H1 (cell line): Measurements from ENCODE around the gene RASSF3. TPM values are rescaled to one million over a fixed set of nuclear protein-coding genes. Genes with fewer than 3 reads are reported as not detected.

ENCODE experiments used
- ASH2L ChIP-seq: fragments of 200-600, 300-600 bp; sonication (generic); IDR thresholded peaks from one replicate; pipeline ENCODE4 v1.7.1; 2017; ENCODE audit warnings: low read length
- CHD7 ChIP-seq: fragments of 300-600 bp; sonication (generic); IDR thresholded peaks from 2 replicates; pipeline ENCODE4 v1.7.1; 2012; ENCODE audit warnings: low read length, moderate library complexity, mild to moderate bottlenecking, inconsistent platforms; ENCODE audit not compliant: insufficient replicate concordance
- CREB1 ChIP-seq: IDR thresholded peaks from 2 replicates; pipeline ENCODE4 v1.6.1; 2012; ENCODE audit warnings: inconsistent platforms
- HDAC6 ChIP-seq: IDR thresholded peaks from one replicate; pipeline ENCODE4 v1.7.1; 2012; ENCODE audit warnings: low read depth, mild to moderate bottlenecking, inconsistent platforms, low read length, moderate library complexity
- PHF8 ChIP-seq: fragments of 200-600 bp; sonication (generic); conservative IDR thresholded peaks from 2 replicates; pipeline ENCODE4 v1.7.1; 2012; ENCODE audit warnings: low read depth, mild to moderate bottlenecking, inconsistent platforms, low read length, moderate library complexity
- POLR2A ChIP-seq, 2 experiments: IDR thresholded peaks; 1 replicate in 1 of 2; 2 replicates in 1 of 2; pipeline ENCODE4 v1.6.1; 2011; ENCODE audit warnings: low read depth in 2 of 2, low read length in 2 of 2, mild to moderate bottlenecking in 2 of 2; ENCODE audit errors: control extremely low read depth in 1 of 2
- POU5F1 ChIP-seq: IDR thresholded peaks from 2 replicates; pipeline ENCODE4 v1.6.1; 2011; ENCODE audit warnings: low read depth, mild to moderate bottlenecking, low read length, moderate library complexity
- polyA plus RNA-seq, 7 experiments: library from polyadenylated mRNA; depleted of rRNA in 3 of 7; stranded (reverse) in 5 of 7; unstranded in 2 of 7; fragments of >200 nt in 5 of 7; fragments of 200-250 nt in 2 of 7; gene quantifications; 1 replicate in 5 of 7; 2 replicates in 1 of 7; 4 replicates in 1 of 7; pipeline versions ENCODE4 v1.2.1 to v1.2.3, GENCODE V29; 2011 to 2013; ENCODE audit warnings: missing spikeins in 2 of 7, mixed read lengths in 2 of 7
- total RNA-seq: library from RNA; stranded (reverse); fragmentation: NEBNext Ultra II Directional; extraction: Animal tissue kit (Norgen Biotek cat#: 25700); gene quantifications from 2 replicates; pipeline ENCODE4 v1.2.1, GENCODE V29; 2021

The RASSF3 gene
- total and polyA plus RNA-seq, 2 of the 8 experiments (the other 6 are each of a cell fraction or from before 2014, with no cell fraction given): 19.1 to 64.3 TPM

GRCh38 chr12:64714551-64714968 lies 104.3 kb downstream of the RASSF3 start (continued):
- TF ChIP-seq POU5F1 (no peak), CHD7 (no peak), CREB1 (no peak), PHF8 (no peak), ASH2L (no peak), HDAC6 (no peak), POLR2A (IDR thresholded peaks at IDR 0.05; ENCODE audit: control extremely low read depth in 1 of 2, low read depth in 2 of 2, low read length in 2 of 2) (no peak)
